ENCODE data around the gene EDIL3.

The EDIL3 gene

GRCh38 chr5:84411832-84412605, 27.3 kb upstream of the EDIL3 start:
- no peak overlapping the region for H3K4me3 ChIP-seq (ENCODE audit: low read length)
- TF ChIP-seq CTCF (IDR thresholded peaks at IDR 0.05; ENCODE audit: insufficient read depth, low read depth, low read length, missing control alignments), result no peak
- DNase-seq (ENCODE audit: low read depth), result peak; percentile 97

DNA sequence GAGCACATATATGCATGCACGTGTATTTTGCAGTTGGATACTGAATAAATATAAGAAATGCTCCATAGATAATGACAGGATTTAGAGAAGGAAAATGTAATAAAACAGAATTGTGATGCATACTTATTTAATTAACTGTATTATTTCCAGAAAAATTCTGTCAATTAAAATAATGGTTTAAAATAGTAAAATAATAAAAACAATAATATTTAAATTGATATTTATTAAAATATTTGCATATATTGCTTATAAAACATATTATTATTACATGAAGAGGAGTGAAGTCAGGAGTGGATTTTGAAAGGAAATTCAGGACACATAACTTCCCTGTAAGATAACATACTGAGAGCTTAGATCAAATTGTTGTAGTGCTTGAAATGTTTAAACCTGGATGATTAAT, 21.4 kb upstream of the EDIL3 start:
- DNase-seq (ENCODE audit: low read depth), result no peak
- no peak for TF ChIP-seq CTCF (IDR thresholded peaks at IDR 0.05; ENCODE audit: insufficient read depth, low read depth, low read length, missing control alignments)
- no peak overlapping the region for H3K4me3 ChIP-seq (ENCODE audit: low read length)

DNA sequence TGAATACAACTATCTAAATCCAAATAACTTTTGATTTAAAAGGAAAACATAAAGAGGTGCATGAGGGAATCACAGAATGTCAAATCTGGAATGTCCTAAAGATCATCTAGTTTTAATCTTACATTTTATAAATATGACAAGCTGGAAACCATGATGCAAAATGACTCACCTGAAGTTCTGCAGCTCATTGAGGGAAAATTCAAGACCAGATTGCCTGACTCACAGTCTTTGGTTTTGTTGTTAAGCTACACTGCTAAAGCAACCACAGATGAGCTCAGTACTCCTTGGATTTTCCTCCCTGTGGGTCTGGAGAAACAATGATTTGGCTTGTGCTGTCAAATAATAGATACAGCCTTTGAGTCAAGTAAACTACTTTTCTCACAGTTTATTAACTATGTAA, 19.1 kb upstream of the EDIL3 start:
- DNase-seq (ENCODE audit: low read depth), result peak; percentile 95
- TF ChIP-seq CTCF (IDR thresholded peaks at IDR 0.05; ENCODE audit: insufficient read depth, low read depth, low read length, missing control alignments), result no peak

GRCh38 chr5:84397385-84397784, 12.7 kb upstream of the EDIL3 start:
- DNase-seq (ENCODE audit: low read depth), result no peak
- no peak overlapping the region for H3K4me3 ChIP-seq (ENCODE audit: low read length)

More for the DNA sequence above, 19.1 kb upstream of the EDIL3 start:
- no peak overlapping the region for H3K4me3 ChIP-seq (ENCODE audit: low read length)

GRCh38 chr5:84393969-84394368, 9.3 kb upstream of the EDIL3 start:
- DNase-seq (ENCODE audit: low read depth), result peak; percentile 95

More at GRCh38 chr5:84397385-84397784, 12.7 kb upstream of the EDIL3 start:
- TF ChIP-seq CTCF (IDR thresholded peaks at IDR 0.05; ENCODE audit: insufficient read depth, low read depth, low read length, missing control alignments), result no peak

DNA sequence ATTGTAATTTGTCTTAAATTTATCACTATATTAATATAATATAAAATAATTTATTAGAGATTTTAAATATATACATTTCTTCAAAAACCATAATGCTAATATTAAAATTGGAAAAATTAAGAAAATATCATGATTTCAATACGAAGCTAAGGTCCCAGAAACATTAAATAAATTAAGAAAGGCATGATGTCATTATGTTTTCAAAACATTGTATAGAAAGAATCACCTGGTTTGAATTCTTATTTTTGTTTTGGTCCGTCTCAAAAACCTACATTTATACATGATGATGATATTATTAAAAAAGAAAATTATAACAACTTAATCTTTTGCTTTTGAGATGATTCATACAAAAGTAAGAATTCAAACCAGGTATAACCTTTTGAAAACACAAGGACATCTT, 8.2 kb upstream of the EDIL3 start:
- DNase-seq (ENCODE audit: low read depth), result no peak
- no peak overlapping the region for H3K4me3 ChIP-seq (ENCODE audit: low read length)
- no peak for TF ChIP-seq CTCF (IDR thresholded peaks at IDR 0.05; ENCODE audit: insufficient read depth, low read depth, low read length, missing control alignments)

More at GRCh38 chr5:84393969-84394368, 9.3 kb upstream of the EDIL3 start:
- no peak for TF ChIP-seq CTCF (IDR thresholded peaks at IDR 0.05; ENCODE audit: insufficient read depth, low read depth, low read length, missing control alignments)
- H3K4me3 ChIP-seq (ENCODE audit: low read length), result no peak overlapping the region

DNA sequence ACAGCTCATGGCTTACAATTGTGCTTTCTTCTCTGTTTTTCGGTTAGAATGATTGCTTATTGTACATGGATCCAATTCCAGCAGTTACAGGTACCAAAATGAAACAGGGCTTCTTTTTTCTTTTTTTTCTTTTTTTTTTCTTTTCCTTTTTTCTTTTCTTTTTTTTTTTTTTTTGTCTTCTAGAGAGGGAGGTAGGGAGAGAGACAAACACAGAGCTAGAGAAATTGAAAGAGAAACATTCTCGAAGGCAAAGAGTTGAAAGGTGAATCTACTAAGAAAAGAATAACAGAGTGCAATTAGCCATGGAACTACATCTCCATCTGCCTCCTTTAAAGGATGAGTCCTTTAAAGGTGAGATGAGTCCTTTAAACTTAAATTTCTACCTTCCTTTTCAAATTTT, 1.0 kb upstream of the EDIL3 start:
- no peak overlapping the region for H3K4me3 ChIP-seq (ENCODE audit: low read length)
- no peak for TF ChIP-seq CTCF (IDR thresholded peaks at IDR 0.05; ENCODE audit: insufficient read depth, low read depth, low read length, missing control alignments)
- DNase-seq (ENCODE audit: low read depth), result no peak
